OCI-LY3 (cell line): Measurements from ENCODE around the gene ERO1A.

Experiments used
- CTCF ChIP-seq: fragments of 200-600, 300-600 bp; sonication (generic); IDR thresholded peaks from 2 replicates; pipeline ENCODE4 v1.5.1; 2014; ENCODE audit warnings: antibody characterized with exemption, low read length, low read depth
- EZH2phosphoT487 ChIP-seq: fragments of 200-600 bp; shearing (Covaris generic); IDR thresholded peaks from 2 replicates; pipeline ENCODE4 v1.6.1; 2018; ENCODE audit warnings: antibody characterized with exemption, mixed run types, low read depth

GRCh38 chr14:52596861-52597260 is 98.5 kb downstream of the ERO1A start:
- TF ChIP-seq CTCF (no peak), EZH2phosphoT487 (no peak)
